ENCODE data around the gene NXPE4. TPM values are rescaled to one million over a fixed set of nuclear protein-coding genes. Genes with fewer than 3 reads are reported as not detected.

The NXPE4 gene
- total RNA-seq, 1 experiment from 2014 or later = not detected

- Histone ChIP-seq H3K4ac (ENCODE audit: low read depth, low read length) (no peak overlapping the region), H3K9ac (ENCODE audit: extremely low read depth, insufficient read length, low read length) (no peak overlapping the region), H3K27me3 (ENCODE audit: insufficient read depth, low read length) (no peaks in the 10 kb centered on the region), H3K79me1 (ENCODE audit: insufficient read depth, low read depth, low read length, poor library complexity, severe bottlenecking) (no peaks in the 10 kb centered on the region), H3K9me3 (ENCODE audit: control insufficient read depth, low read depth, low read length) (no peaks in the 10 kb centered on the region), H2BK20ac (ENCODE audit: low read depth, low read length, poor library complexity, severe bottlenecking) (no peak overlapping the region), H2AFZ (ENCODE audit: low read length) (no peak overlapping the region), H3K56ac (ENCODE audit: insufficient read length, low read depth, low read length) (no peak overlapping the region), H2BK15ac (ENCODE audit: low read depth, low read length) (no peak overlapping the region), H3T11ph (ENCODE audit: low read length) (no peak overlapping the region), H4K20me1 (ENCODE audit: control insufficient read depth, insufficient read depth, insufficient read length) (no peaks in the 10 kb centered on the region), H3K4me2 (ENCODE audit: insufficient read depth, insufficient read length, low read length) (no peak overlapping the region), H3K4me1 (ENCODE audit: insufficient read depth, low read length) (no peaks in the 10 kb centered on the region), H2AK5ac (ENCODE audit: insufficient read length, low read length) (no peak overlapping the region), H4K5ac (ENCODE audit: insufficient read length, low read depth, low read length) (no peak overlapping the region), H3K27ac (ENCODE audit: insufficient read length, low read depth, low read length) (no peak overlapping the region), H3K23me2 (ENCODE audit: insufficient read length, low read depth, low read length, poor library complexity, severe bottlenecking) (no peaks in the 10 kb centered on the region), H3K79me2 (ENCODE audit: insufficient read depth, low read length) (no peaks in the 10 kb centered on the region), H3K23ac (ENCODE audit: insufficient read length, low read depth, low read length) (no peak overlapping the region), H4K91ac (ENCODE audit: insufficient read length, low read depth, low read length) (no peak overlapping the region), H2BK12ac (ENCODE audit: insufficient read length, low read depth, low read length) (no peak overlapping the region), H3K14ac (ENCODE audit: insufficient read depth, low read length) (no peak overlapping the region), H3K18ac (ENCODE audit: insufficient read length, low read depth, low read length) (no peak overlapping the region), H2BK120ac (ENCODE audit: low read depth, low read length, poor library complexity, severe bottlenecking) (no peak overlapping the region), H2BK5ac (ENCODE audit: insufficient read length, low read length) (no peak overlapping the region), H4K8ac (replicated peaks; ENCODE audit: insufficient read length, low read depth, low read length) (no peak overlapping the region)
- DNase-seq = no peak
- Mint-ChIP-seq H3K27me3 (ENCODE audit: low read depth) (no peaks in the 10 kb centered on the region), H3K9me3 (no peaks in the 10 kb centered on the region), H3K27ac (peak overlapping the region in 1 of 3 experiments; percentile 41; a peak in 1 of 7 replicates), H3K4me1 (peaks cover 10 to 11% of the 10 kb centered on the region in 2 experiments), H3K36me3 (ENCODE audit: insufficient read depth in 1 of 3, low read depth in 3 of 3) (no peaks in the 10 kb centered on the region), H3K4me3 (no peak overlapping the region)
- no peak for TF ChIP-seq CTCF (conservative IDR thresholded peaks at IDR 0.05)
- no CpG with 5 or more reads among the region's 4 CpGs for WGBS (ENCODE audit: extremely low coverage, insufficient read length, low lambda C conversion rate)
These were observed 44.5 kb downstream of the NXPE4 start for GRCh38 chr11:114551060-114551459.
